Upper lobe of left lung (tissue), 6 donors: ENCODE measurements around the gene FRAS1. TPM values are rescaled to one million over a fixed set of nuclear protein-coding genes. Genes with fewer than 3 reads are reported as not detected.

ENCODE experiments used
- ATAC-seq, 2 donors: fragments of 200-7000 bp; cut with Tn5 transposase; one replicate each; pipeline ENCODE4 v1.9.1; 2022; ENCODE audit warnings: mild to moderate bottlenecking in 2 of 2, moderate library complexity in 2 of 2; ENCODE audit not compliant: low FRiP score in 2 of 2
- DNase-seq, 2 donors: peaks; one replicate each; pipeline ENCODE4 v3.0.0-alpha.2; 2019 to 2020
- H3K27ac ChIP-seq, 4 donors: fragments of 200-600 bp; sonication (generic); one replicate each; pipeline ENCODE4 v1.5.1; 2016 to 2019
- H3K27me3 ChIP-seq, 4 donors: fragments of 200-600 bp; sonication (generic); one replicate each; pipeline ENCODE4 v1.5.1; 2017 to 2019
- H3K36me3 ChIP-seq, 4 donors: fragments of 200-600 bp; sonication (generic); one replicate each; pipeline ENCODE4 v1.5.1; 2016 to 2019
- H3K4me1 ChIP-seq, 4 donors: fragments of 200-600 bp; sonication (generic); one replicate each; pipeline ENCODE4 v1.5.1; 2018 to 2019
- H3K4me3 ChIP-seq, 4 donors: fragments of 200-600 bp; sonication (generic); one replicate each; pipeline ENCODE4 v1.5.1; 2017 to 2019; ENCODE audit warnings: mild to moderate bottlenecking in 2 of 4, moderate library complexity in 1 of 4
- H3K9me3 ChIP-seq, 4 donors: fragments of 200-600 bp; sonication (generic); one replicate each; pipeline ENCODE4 v1.5.1; 2018 to 2019
- EP300 ChIP-seq, 4 donors: sonication (generic); formaldehyde crosslinking; IDR thresholded peaks; one replicate each; pipeline ENCODE4 v1.5.1; 2017; ENCODE audit warnings: antibody characterized with exemption in 4 of 4, control low read depth in 2 of 4
- POLR2A ChIP-seq, 4 donors: fragments of 450-650 bp; IDR thresholded peaks; one replicate each; pipeline ENCODE4 v1.5.1; 2016 to 2017; ENCODE audit warnings: antibody characterized with exemption in 4 of 4, mild to moderate bottlenecking in 2 of 4
- POLR2AphosphoS5 ChIP-seq, 2 donors: sonication (generic); formaldehyde crosslinking; IDR thresholded peaks; one replicate each; pipeline ENCODE4 v1.5.1; 2017; ENCODE audit warnings: antibody characterized with exemption in 2 of 2
- whole genome bisulfite sequencing, 2 donors: methylation state at CpG; one replicate each; pipeline ENCODE4 v1.1.5; 2017 to 2018; 5-methylcytosine and 5-hydroxymethylcytosine counted together
- total RNA-seq, 6 donors: library from RNA; depleted of rRNA in 4 of 6; stranded (reverse); fragments of >200 nt in 4 of 6; gene quantifications; one replicate each; pipeline versions ENCODE4 v1.1.0 to v1.2.1, GENCODE V29; 2016 to 2021
- TF ChIP-seq, protein P1 (sequence below), 6 experiments: fragments of 450-650 bp in 4 of 6; fragments of 200-600 bp in 2 of 6; sonication (generic) in 2 of 6; IDR thresholded peaks; one replicate each; pipeline ENCODE4 v1.5.1; 2016 to 2019; ENCODE audit warnings: antibody characterized with exemption in 6 of 6
- donor health status: DM: no; HTN: no; CAD: no; lungs with moderate emphysema.
- donor health status: DM: no; HTN: yes; CAD: no; lungs with severe emphysema.

Gene FRAS1
- total RNA-seq, 6 donors from 2014 or later: 3.9 to 11.2 (median 6.7) TPM

DNA sequence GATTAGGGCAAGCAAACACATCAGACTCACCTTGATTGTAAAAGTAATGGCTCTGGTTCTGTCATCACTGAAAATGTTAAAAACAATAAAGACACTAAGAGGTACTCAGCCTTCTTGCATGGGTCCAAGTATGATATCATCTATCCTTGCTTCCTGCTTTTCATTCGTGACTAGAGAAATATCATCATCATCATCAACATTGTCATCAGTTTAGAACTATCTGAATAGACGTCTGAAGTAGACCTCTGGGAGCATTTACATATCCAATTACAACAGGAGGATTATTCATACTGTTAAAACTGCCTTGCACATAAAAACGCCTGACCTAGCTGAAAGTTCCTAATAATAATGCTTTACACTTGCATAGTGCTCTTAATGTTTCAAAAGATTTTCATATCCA, 9.8 kb upstream of the FRAS1 start:
- 65 to 70% methylated on average over 3 of the region's 3 CpGs for WGBS, 2 donors
- no peaks in the 10 kb centered on the region for H3K9me3 ChIP-seq
- TF ChIP-seq POLR2AphosphoS5 (IDR thresholded peaks at IDR 0.05) (no peak), POLR2A (IDR thresholded peaks at IDR 0.05) (no peak), EP300 (IDR thresholded peaks at IDR 0.05) (no peak)
- TF ChIP-seq, protein P1, sequence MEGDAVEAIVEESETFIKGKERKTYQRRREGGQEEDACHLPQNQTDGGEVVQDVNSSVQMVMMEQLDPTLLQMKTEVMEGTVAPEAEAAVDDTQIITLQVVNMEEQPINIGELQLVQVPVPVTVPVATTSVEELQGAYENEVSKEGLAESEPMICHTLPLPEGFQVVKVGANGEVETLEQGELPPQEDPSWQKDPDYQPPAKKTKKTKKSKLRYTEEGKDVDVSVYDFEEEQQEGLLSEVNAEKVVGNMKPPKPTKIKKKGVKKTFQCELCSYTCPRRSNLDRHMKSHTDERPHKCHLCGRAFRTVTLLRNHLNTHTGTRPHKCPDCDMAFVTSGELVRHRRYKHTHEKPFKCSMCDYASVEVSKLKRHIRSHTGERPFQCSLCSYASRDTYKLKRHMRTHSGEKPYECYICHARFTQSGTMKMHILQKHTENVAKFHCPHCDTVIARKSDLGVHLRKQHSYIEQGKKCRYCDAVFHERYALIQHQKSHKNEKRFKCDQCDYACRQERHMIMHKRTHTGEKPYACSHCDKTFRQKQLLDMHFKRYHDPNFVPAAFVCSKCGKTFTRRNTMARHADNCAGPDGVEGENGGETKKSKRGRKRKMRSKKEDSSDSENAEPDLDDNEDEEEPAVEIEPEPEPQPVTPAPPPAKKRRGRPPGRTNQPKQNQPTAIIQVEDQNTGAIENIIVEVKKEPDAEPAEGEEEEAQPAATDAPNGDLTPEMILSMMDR (IDR thresholded peaks at IDR 0.05): no peak
- ATAC-seq (no peak), DNase-seq (no peak)
- no peaks in the 10 kb centered on the region for H3K27me3 ChIP-seq
- no peak overlapping the region for H3K4me3 ChIP-seq
- no peaks in the 10 kb centered on the region for H3K4me1 ChIP-seq
- no peaks in the 10 kb centered on the region for H3K36me3 ChIP-seq
- H3K27ac ChIP-seq: no peak overlapping the region

DNA sequence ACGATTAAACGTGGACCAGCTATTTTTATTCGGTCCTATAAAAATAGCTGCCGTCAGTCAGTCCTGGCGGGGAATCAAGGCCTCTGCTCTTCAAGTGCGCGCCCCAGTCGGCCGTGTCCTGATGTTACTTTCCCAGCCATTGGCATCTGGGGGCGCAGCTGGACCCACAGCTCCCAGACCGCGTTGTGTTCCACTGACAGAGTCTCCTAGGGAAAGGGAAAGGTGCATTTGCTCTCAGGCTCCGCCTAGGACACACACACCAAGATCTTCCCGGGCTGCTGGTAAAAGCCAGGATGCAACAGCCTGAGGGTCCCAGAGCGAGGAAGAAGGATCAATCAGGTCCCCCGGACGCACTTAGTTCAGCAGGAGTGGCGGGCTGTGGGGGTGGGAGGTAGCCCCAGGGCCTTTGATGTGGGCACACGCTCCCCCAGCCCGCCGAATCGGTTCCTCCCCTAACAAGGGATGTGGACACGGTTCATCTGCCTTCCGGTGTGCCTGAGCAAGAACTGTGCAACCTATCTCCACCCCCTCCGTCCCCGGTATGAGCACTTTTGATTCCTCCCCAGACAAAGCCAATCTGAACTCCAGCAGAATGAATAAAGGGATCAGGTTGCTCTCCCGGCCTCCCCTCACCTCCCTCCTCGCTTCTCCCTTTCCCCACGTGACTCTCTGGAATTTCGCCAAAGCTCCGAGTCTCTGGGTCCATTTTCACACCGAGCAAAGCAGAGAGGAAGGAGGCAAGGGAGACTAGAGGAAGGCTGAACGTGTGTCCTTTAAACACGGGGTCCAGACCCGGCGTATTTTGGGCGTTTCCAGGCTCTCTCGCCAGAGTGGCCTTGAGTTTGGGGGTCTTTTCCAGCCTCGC, 626 bp upstream of the FRAS1 start:
- ATAC-seq (peak; percentile 42 to 49), DNase-seq (peak; percentile 59 to 72)
- no peak for TF ChIP-seq POLR2A (IDR thresholded peaks at IDR 0.05)
- TF ChIP-seq EP300 (IDR thresholded peaks at IDR 0.05): no peak
- TF ChIP-seq, protein P1 (IDR thresholded peaks at IDR 0.05): no peak
- no peak for TF ChIP-seq POLR2AphosphoS5 (IDR thresholded peaks at IDR 0.05)
- Histone ChIP-seq H3K27me3 (peaks cover 0 to 17% (median 6%) of the 10 kb centered on the region in 4 donors), H3K9me3 (no peaks in the 10 kb centered on the region), H3K4me1 (peaks cover 13 to 33% (median 32%) of the 10 kb centered on the region in 4 donors), H3K36me3 (no peaks in the 10 kb centered on the region), H3K27ac (peak overlapping the region; percentile 21 to 79 (median 66)), H3K4me3 (peak overlapping the region; percentile 47 to 65 (median 56))
- 6 to 14% methylated on average over 31 to 39 of the region's 39 CpGs for WGBS, 2 donors

DNA sequence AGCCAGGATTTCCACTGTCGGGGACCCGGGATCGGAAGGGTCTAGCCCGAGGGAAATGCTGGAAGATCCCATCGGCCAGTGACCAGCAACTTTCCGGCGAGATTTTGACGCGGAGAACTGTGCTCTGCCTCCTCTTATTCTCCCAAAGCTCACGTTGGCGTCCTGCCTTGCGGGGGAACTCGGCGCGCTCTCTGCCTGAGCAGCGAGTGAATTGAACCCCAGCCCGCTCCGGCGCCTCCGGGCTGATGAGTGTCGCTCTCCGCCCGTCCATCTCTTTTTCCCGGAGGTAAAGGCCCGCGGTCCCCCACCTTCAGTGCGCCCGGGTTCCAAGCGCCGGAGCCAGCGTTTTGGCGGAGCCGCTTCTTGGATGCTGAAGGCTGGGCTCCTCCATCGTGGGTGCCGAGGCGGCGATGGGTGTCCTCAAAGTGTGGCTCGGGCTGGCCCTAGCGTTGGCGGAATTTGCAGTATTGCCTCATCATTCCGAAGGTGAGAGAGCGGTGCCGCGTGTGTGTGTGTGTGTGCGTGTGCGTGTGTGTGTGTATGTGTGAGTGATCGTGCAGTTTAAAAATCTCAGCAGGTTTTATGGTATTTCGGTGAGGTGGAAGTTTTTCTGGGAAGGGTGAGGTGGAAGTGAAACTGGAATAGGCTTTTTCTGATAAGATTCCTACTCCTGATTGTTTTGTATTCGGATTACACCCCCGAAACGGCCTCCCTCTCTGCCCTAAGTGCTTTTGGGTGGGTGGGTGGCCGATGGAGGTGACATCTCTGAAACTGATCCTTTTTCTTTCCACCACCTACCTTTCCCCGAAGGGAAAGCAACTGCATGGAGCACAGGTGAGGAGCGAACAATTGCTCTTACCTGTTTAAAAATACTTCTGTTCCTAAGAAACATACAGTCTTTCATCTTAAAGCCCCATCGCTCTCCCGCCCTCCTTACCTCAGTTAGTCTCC, 752 bp downstream of the FRAS1 start:
- Histone ChIP-seq H3K36me3 (no peaks in the 10 kb centered on the region), H3K9me3 (no peaks in the 10 kb centered on the region), H3K27me3 (peaks cover 0 to 17% (median 6%) of the 10 kb centered on the region in 4 donors), H3K4me3 (peak overlapping the region; percentile 47 to 65 (median 56)), H3K27ac (peak overlapping the region; percentile 69 to 79 (median 74)), H3K4me1 (peaks cover 13 to 33% (median 32%) of the 10 kb centered on the region in 4 donors)
- DNase-seq: peak; percentile 60 to 86
- TF ChIP-seq EP300 (IDR thresholded peaks at IDR 0.05) (no peak), POLR2AphosphoS5 (IDR thresholded peaks at IDR 0.05) (no peak), POLR2A (IDR thresholded peaks at IDR 0.05) (no peak)
- TF ChIP-seq, protein P1 (IDR thresholded peaks at IDR 0.05): no peak
- 1% methylated on average over 32 to 55 of the region's 56 CpGs for WGBS, 2 donors
- ATAC-seq: peak; percentile 71 to 77

DNA sequence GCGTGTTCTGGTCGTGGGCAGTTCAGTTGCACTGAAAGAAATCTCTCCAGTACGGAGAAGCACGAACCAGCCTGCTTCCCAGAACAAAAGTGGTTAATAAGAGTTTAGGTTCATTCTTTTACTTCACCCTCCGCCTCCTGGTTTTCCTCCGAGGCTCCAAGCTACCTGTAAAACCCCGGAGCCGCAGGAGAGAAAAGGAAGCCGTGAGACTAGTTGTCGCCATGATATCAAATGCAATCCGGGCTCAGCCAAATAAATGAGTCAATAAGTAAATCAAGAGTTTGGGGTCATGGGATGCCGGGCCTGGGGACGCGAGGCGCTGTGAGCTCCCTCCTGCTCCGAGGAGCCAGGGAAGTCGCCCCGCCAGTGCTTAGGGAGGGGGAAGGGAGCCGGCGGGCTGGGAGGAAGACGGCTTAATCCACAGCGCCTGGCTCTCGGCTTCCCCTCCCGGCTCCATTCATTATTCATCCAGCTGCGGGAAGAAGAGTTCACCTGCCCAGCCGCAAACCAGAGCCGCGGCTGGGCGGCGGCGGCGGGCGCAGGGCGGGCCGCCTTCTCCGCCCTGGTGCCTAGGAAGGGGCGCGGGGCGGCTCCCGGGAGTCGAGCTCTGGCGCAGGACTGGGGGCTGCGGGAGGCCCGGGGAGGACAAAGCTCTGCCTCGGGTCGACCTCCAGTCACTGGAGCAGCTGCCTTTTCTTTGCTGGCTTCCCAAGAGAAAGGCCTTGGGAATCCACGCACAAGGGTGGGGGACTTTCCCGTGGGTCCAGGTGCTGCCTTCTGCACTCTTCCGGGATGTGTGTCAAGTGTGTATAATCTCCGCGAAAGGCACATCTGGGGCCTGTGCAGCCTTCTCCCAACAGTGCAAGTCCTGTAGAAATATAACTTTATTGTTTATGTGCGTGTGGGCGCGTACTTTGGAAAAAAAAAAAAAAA, 1.7 kb downstream of the FRAS1 start:
- peaks cover 13 to 33% (median 32%) of the 10 kb centered on the region in 4 donors for H3K4me1 ChIP-seq
- ATAC-seq: peak in 1 of 2 donors; percentile 67
- TF ChIP-seq, protein P1 (IDR thresholded peaks at IDR 0.05): no peak
- no peak for TF ChIP-seq EP300 (IDR thresholded peaks at IDR 0.05)
- no peak for TF ChIP-seq POLR2AphosphoS5 (IDR thresholded peaks at IDR 0.05)
- TF ChIP-seq POLR2A (IDR thresholded peaks at IDR 0.05): no peak
- H3K4me3 ChIP-seq: peak overlapping the region; percentile 37 to 65 (median 56)
- peak; percentile 43 to 81 for DNase-seq
- 1 to 2% methylated on average over 32 to 53 of the region's 54 CpGs for WGBS, 2 donors
- H3K27ac ChIP-seq: peak overlapping the region; percentile 69 to 79 (median 74)
- peaks cover 0 to 17% (median 6%) of the 10 kb centered on the region in 4 donors for H3K27me3 ChIP-seq
- no peaks in the 10 kb centered on the region for H3K9me3 ChIP-seq
- no peaks in the 10 kb centered on the region for H3K36me3 ChIP-seq
